WTC11 (cell line): Measurements from ENCODE around the gene DNAJC10. TPM values are rescaled to one million over a fixed set of nuclear protein-coding genes. Genes with fewer than 3 reads are reported as not detected.

Source experiments
- ATAC-seq: fragments of 200-7000 bp; cut with Tn5 transposase; 2 replicates; pipeline ENCODE4 v1.10.0; 2021; ENCODE audit warnings: mild to moderate bottlenecking, moderate library complexity
- CTCF ChIA-PET: fragments of 300-600 bp; sonication (Branson Sonifier 250); formaldehyde crosslinking; loops from one replicate; lab custom pipeline; 2021; ENCODE audit warnings: antibody characterized with exemption; lab: Charles Lee
- POLR2A ChIA-PET: fragments of 350-600 bp; sonication (Branson Sonifier 250); formaldehyde crosslinking; loops from one replicate; lab custom pipeline; 2021; ENCODE audit warnings: antibody characterized with exemption; lab: Charles Lee
- DNase-seq: peaks from one replicate; pipeline ENCODE4 v3.0.0; 2021; ENCODE audit warnings: low spot score
- H3K27ac Mint-ChIP-seq: 2 replicates; pipeline ENCODE4 v1.8.0; 2021; ENCODE audit warnings: mixed read lengths
- H3K27me3 Mint-ChIP-seq: 2 replicates; pipeline ENCODE4 v1.8.0; 2021; ENCODE audit warnings: low read depth, mild to moderate bottlenecking, moderate library complexity, mixed read lengths
- H3K36me3 Mint-ChIP-seq: 2 replicates; pipeline ENCODE4 v1.8.0; 2021; ENCODE audit warnings: mixed read lengths
- H3K4me1 Mint-ChIP-seq: 2 replicates; pipeline ENCODE4 v1.8.0; 2022; ENCODE audit warnings: mixed read lengths
- H3K4me3 Mint-ChIP-seq: 2 replicates; pipeline ENCODE4 v1.8.0; 2021; ENCODE audit warnings: mild to moderate bottlenecking, moderate library complexity, mixed read lengths
- H3K9me3 Mint-ChIP-seq: 2 replicates; pipeline ENCODE4 v1.8.0; 2021; ENCODE audit warnings: mixed read lengths
- AR ChIP-seq: fragments of 250-450 bp; sonication (Bioruptor Pico); IDR thresholded peaks from 2 replicates; pipeline ENCODE4 v1.9.0; 2021; ENCODE audit warnings: mild to moderate bottlenecking
- ATF2 ChIP-seq: sonication (generic); formaldehyde crosslinking; IDR thresholded peaks from 2 replicates; pipeline ENCODE4 v1.8.1; 2022; ENCODE audit warnings: low read depth, missing genetic modification reagents, borderline replicate concordance
- CBFB ChIP-seq: sonication (generic); formaldehyde crosslinking; IDR thresholded peaks from 2 replicates; pipeline ENCODE4 v1.8.1; 2022; ENCODE audit warnings: mild to moderate bottlenecking, low read depth, missing genetic modification reagents
- FOXP4 ChIP-seq: sonication (generic); formaldehyde crosslinking; IDR thresholded peaks from 2 replicates; pipeline ENCODE4 v1.8.0; 2022; ENCODE audit warnings: mild to moderate bottlenecking, missing genetic modification reagents
- GABPB1 ChIP-seq: sonication (generic); formaldehyde crosslinking; IDR thresholded peaks from 2 replicates; pipeline ENCODE4 v1.8.1; 2023; ENCODE audit warnings: mild to moderate bottlenecking, missing genetic modification reagents
- GRHL2 ChIP-seq: fragments of 250-450 bp; sonication (Bioruptor Pico); IDR thresholded peaks from 2 replicates; pipeline ENCODE4 v1.8.0; 2022; ENCODE audit warnings: mild to moderate bottlenecking, moderate library complexity; ENCODE audit not compliant: insufficient replicate concordance, severe bottlenecking
- NFYB ChIP-seq: sonication (generic); formaldehyde crosslinking; conservative IDR thresholded peaks from 2 replicates; pipeline ENCODE4 v1.8.0; 2022; ENCODE audit warnings: low read depth, missing genetic modification reagents
- OVOL2 ChIP-seq: fragments of 250-450 bp; sonication (Bioruptor Pico); IDR thresholded peaks from 2 replicates; pipeline ENCODE4 v1.9.0; 2021; ENCODE audit warnings: mild to moderate bottlenecking, borderline replicate concordance
- RORB ChIP-seq: fragments of 250-450 bp; sonication (Bioruptor Pico); IDR thresholded peaks from 2 replicates; pipeline ENCODE4 v1.9.0; 2021; ENCODE audit warnings: mild to moderate bottlenecking
- TEAD4 ChIP-seq: sonication (generic); formaldehyde crosslinking; IDR thresholded peaks from 2 replicates; pipeline ENCODE4 v1.8.0; 2022; ENCODE audit warnings: mild to moderate bottlenecking, missing genetic modification reagents
- ZMAT4 ChIP-seq: fragments of 250-450 bp; sonication (Bioruptor Pico); IDR thresholded peaks from 2 replicates; pipeline ENCODE4 v1.9.0; 2021; ENCODE audit warnings: mild to moderate bottlenecking
- ZNF396 ChIP-seq: fragments of 250-450 bp; sonication (Bioruptor Pico); IDR thresholded peaks from 2 replicates; pipeline ENCODE4 v1.8.0; 2021; ENCODE audit warnings: mild to moderate bottlenecking, moderate library complexity, borderline replicate concordance
- ZSCAN18 ChIP-seq: fragments of 250-450 bp; sonication (Bioruptor Pico); IDR thresholded peaks from 2 replicates; pipeline ENCODE4 v2.1.2; 2022; ENCODE audit warnings: mild to moderate bottlenecking, moderate library complexity
- total RNA-seq: library from RNA; stranded (reverse); gene quantifications from 3 replicates; pipeline ENCODE4 v1.2.3, GENCODE V29; 2021

The DNAJC10 gene
- total RNA-seq, 1 experiment from 2014 or later: 109 TPM

- TF ChIP-seq ZMAT4 (CRISPR knock-in tag) (no peak), ZSCAN18 (CRISPR knock-in tag) (no peak), CBFB (CRISPR knock-in tag) (no peak), GRHL2 (CRISPR knock-in tag) (no peak), TEAD4 (CRISPR knock-in tag) (no peak), GABPB1 (CRISPR knock-in tag) (no peak), OVOL2 (CRISPR knock-in tag) (no peak), NFYB (CRISPR knock-in tag) (no peak), RORB (CRISPR knock-in tag) (no peak)
Measured at GRCh38 chr2:182827182-182827879, 111.3 kb downstream of the DNAJC10 start (continued).

- POLR2A ChIA-PET: no interaction called here
- CTCF ChIA-PET: no interaction called here
- no peaks in the 10 kb centered on the region for H3K9me3 Mint-ChIP-seq
- no peak for ATAC-seq
- H3K4me1 Mint-ChIP-seq: peaks cover 14% of the 10 kb centered on the region
- no peak for DNase-seq
- no peaks in the 10 kb centered on the region for H3K36me3 Mint-ChIP-seq
- H3K27ac Mint-ChIP-seq: no peak overlapping the region
- H3K4me3 Mint-ChIP-seq: no peak overlapping the region
- no peaks in the 10 kb centered on the region; the same call in 1 of the 2 replicates for H3K27me3 Mint-ChIP-seq
- TF ChIP-seq ATF2 (no peak), ZNF396 (CRISPR knock-in tag) (no peak)
Measured at GRCh38 chr2:182831101-182831500, 115.0 kb downstream of the DNAJC10 start.

GRCh38 chr2:182831921-182832320, 115.9 kb downstream of the DNAJC10 start:
- TF ChIP-seq FOXP4: no peak
- TF ChIP-seq AR (CRISPR knock-in tag): no peak
- Mint-ChIP-seq H3K4me3 (no peak overlapping the region), H3K4me1 (peaks cover 11% of the 10 kb centered on the region), H3K9me3 (no peaks in the 10 kb centered on the region), H3K27me3 (no peaks in the 10 kb centered on the region; the same call in 1 of the 2 replicates), H3K36me3 (no peaks in the 10 kb centered on the region), H3K27ac (no peak overlapping the region)
- DNase-seq (no peak), ATAC-seq (peak; percentile 44; the same call in 1 of the 2 replicates)
- POLR2A ChIA-PET: interaction anchor here (0.6 to 0.7 kb wide), 2 partner anchors 78 to 890 kb away, joined by 5 read pairs; no protein-coding TSS in a partner anchor
- CTCF ChIA-PET: interaction anchor here (1.6 kb wide), 1 partner anchor 38 kb away, joined by 4 read pairs; no protein-coding TSS in a partner anchor
